BE2C (cell line): ENCODE data around the gene FXYD5.
A peak's percentile ranks its signal among the peaks of the same experiment; 100 is the strongest.

Experiments used
- DNase-seq: peaks from one replicate; pipeline ENCODE4 v3.0.0-alpha.2; 2020
- H3K27me3 ChIP-seq: fragments of 250-450 bp; sonication (Bioruptor Pico); 2 replicates; pipeline ENCODE4 v1.5.1; 2020; ENCODE audit warnings: mild to moderate bottlenecking
- H3K36me3 ChIP-seq: fragments of 250-450 bp; sonication (Bioruptor Pico); 2 replicates; pipeline ENCODE4 v1.5.1; 2020; ENCODE audit warnings: mild to moderate bottlenecking
- H3K4me1 ChIP-seq: fragments of 250-450 bp; sonication (Bioruptor Pico); 2 replicates; pipeline ENCODE4 v1.5.1; 2020
- H3K4me3 ChIP-seq: 2 replicates; pipeline ENCODE4 v1.5.1; 2011; ENCODE audit warnings: low read depth, low read length
- H3K9me3 ChIP-seq: fragments of 250-450 bp; sonication (Bioruptor Pico); 2 replicates; pipeline ENCODE4 v1.5.1; 2020
- CTCF ChIP-seq: IDR thresholded peaks from 2 replicates; pipeline ENCODE4 v1.5.1; 2012; ENCODE audit warnings: mild to moderate bottlenecking, low read depth, low read length

The FXYD5 gene

DNA sequence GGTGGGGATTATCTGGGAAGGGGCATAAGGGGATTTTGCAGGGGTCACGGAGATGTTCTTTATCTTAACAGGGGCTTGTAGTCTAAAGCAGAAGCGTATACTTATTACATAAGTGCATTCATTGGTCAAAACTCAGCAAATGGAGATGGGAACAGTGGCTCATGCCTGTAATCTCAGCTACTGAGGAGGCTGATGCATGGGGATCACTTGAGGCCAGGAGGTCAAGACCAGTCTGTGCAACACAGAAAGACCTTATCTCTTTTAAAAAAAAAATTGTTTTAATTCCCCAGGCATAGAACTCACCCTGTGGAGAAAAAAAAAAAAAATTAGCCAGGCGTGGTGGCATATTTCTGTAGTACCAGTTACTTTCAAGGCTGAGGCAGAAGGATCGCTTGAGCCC lies 55.1 kb downstream of the FXYD5 start:
- DNase-seq, result no peak
- no peaks in the 10 kb centered on the region for H3K27me3 ChIP-seq
- TF ChIP-seq CTCF, result no peak
- no peaks in the 10 kb centered on the region for H3K36me3 ChIP-seq
- H3K4me1 ChIP-seq, result peaks cover 3% of the 10 kb centered on the region
- no peaks in the 10 kb centered on the region for H3K9me3 ChIP-seq
- no peak overlapping the region for H3K4me3 ChIP-seq

- no peak for DNase-seq
- Histone ChIP-seq H3K27me3 (no peaks in the 10 kb centered on the region), H3K4me1 (peaks cover 3% of the 10 kb centered on the region), H3K36me3 (no peaks in the 10 kb centered on the region), H3K9me3 (no peaks in the 10 kb centered on the region), H3K4me3 (no peak overlapping the region)
- TF ChIP-seq CTCF, result no peak
Observed at GRCh38 chr19:35211545-35212230, 57.2 kb downstream of the FXYD5 start.

DNA sequence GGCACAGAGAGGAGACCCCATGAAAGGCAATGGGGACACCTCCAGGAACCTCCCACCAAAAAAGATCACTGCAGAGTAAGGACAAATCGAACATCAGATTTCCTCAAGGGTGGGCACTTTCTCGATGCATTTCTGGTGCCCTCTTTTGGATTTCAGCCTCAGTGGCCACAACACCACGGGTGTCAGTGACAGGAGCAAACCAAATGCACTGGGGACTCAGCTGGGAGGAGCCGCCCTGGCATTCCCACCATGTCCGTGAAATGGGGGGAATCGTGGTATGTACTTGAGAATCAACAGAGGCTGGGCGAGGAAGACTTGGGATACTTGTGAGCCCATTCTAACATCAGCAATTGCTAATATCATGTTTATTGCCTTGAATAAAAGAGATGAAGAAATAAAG lies 57.7 kb downstream of the FXYD5 start:
- Histone ChIP-seq H3K4me1 (peaks cover 3% of the 10 kb centered on the region), H3K36me3 (no peaks in the 10 kb centered on the region), H3K4me3 (no peak overlapping the region), H3K27me3 (no peaks in the 10 kb centered on the region), H3K9me3 (no peaks in the 10 kb centered on the region)
- DNase-seq, result no peak
- TF ChIP-seq CTCF, result no peak

GRCh38 chr19:35213663-35214632 lies 59.4 kb downstream of the FXYD5 start:
- Histone ChIP-seq H3K36me3 (no peaks in the 10 kb centered on the region), H3K4me1 (peaks cover 3% of the 10 kb centered on the region), H3K27me3 (no peaks in the 10 kb centered on the region), H3K4me3 (peak overlapping the region; percentile 12; the same call in 1 of the 2 replicates), H3K9me3 (no peaks in the 10 kb centered on the region)
- peak; percentile 77 for DNase-seq
- no peak for TF ChIP-seq CTCF

DNA sequence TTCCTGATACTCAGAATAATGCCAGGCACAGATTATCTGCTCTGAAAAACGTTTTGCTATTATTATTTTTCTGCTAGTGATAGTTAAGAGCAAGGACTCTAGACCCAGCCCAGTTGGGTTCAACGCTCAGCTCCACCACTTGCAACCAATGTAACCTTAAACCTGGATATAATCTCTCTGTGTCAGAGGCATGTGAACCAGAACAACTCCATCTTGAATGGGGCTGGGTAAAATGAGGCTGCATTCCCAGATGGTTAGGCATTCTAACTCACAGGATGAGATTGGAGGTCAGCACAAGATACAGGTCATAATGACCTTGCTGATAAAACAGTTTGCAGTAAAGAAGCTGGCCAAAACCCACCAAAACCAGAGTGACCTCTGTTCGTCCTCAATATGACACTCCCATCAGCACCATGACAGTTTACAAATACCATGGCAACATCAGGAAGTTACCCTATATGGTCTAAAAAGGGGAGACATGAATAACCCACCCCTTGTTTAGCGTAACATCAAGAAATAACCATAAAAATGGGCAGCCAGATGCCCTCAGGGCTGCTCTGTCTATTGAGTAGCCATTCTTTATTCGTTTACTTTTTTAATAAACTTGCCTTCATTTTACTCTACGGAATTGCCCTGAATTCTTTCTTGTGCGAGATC lies 60.4 kb downstream of the FXYD5 start:
- no peak for DNase-seq
- Histone ChIP-seq H3K36me3 (no peaks in the 10 kb centered on the region), H3K9me3 (no peaks in the 10 kb centered on the region), H3K27me3 (no peaks in the 10 kb centered on the region), H3K4me3 (no peak overlapping the region), H3K4me1 (peaks cover 3% of the 10 kb centered on the region)
- TF ChIP-seq CTCF, result no peak
